Measurements from ENCODE around the gene ACOXL.

Gene ACOXL

DNA sequence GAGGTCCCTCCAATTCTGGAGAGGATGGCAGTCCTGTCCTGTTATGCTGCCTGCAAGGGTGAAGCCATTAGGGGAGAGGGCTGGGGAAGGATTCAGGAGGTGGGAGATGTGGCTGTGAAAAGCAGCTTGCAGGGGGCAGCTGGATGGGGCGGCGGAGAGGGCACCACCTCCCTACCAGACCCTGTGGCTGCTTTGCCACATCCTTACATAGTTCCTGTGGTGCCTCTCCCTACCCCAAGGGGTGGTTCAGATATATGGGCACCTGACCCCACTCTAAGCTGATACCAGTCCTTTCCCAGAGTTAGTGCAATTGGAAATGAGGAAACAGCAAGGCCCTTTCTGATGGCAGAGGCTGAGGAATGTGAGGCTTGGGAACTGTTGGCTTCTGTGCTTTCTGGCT lies 6.1 kb upstream of the ACOXL start:
- ChIA-PET POLR2A (no interaction called here), CTCF (no interaction called here)
- Histone ChIP-seq H3K9me3 (ENCODE audit: control insufficient read depth, insufficient read depth, low read depth, low read length) (no peaks in the 10 kb centered on the region), H3K27ac (ENCODE audit: extremely low read depth, low read depth, low read length) (no peak overlapping the region), H3K4me1 (ENCODE audit: control insufficient read depth, insufficient read depth, low read length) (no peaks in the 10 kb centered on the region), H3K4me3 (ENCODE audit: low read depth, low read length) (no peak overlapping the region), H3K36me3 (ENCODE audit: control insufficient read depth in 2 of 2, insufficient read depth in 1 of 2, low read length in 2 of 2) (no peaks in the 10 kb centered on the region)
- TF ChIP-seq ZNF501 (tag by site-specific recombination; IDR thresholded peaks at IDR 0.05) (no peak), ZFP3 (tag by site-specific recombination; IDR thresholded peaks at IDR 0.05; ENCODE audit: low read depth) (no peak), KLF8 (tag by site-specific recombination; IDR thresholded peaks at IDR 0.05) (no peak), ZNF341 (tag by site-specific recombination; IDR thresholded peaks at IDR 0.05; ENCODE audit: low read depth) (no peak), ZNF785 (tag by site-specific recombination; IDR thresholded peaks at IDR 0.05) (no peak), ZNF324 (tag by site-specific recombination; IDR thresholded peaks at IDR 0.05) (no peak), SCRT1 (tag by site-specific recombination; IDR thresholded peaks at IDR 0.05; ENCODE audit: borderline replicate concordance) (no peak)

DNA sequence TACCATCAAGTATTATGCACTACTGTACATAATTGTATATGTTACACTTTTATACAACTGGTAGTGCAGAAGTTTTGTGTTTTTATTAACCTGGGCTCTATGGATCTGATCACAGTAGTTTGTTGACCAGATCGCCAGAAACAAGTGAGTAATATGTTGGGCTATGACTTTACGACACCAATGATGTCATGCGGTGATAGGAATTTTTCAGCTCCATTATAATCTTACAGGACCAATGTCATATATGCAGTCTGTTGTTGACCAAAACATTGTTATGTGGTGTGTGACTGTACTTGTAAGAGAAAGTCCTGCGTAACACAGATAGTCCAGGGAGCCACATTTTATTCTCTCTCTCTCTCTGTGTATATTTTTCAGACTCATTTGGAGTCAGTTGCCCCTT lies 4.5 kb upstream of the ACOXL start:
- Histone ChIP-seq H3K4me3 (ENCODE audit: low read depth, low read length) (no peak overlapping the region), H3K9me3 (ENCODE audit: control insufficient read depth, insufficient read depth, low read depth, low read length) (no peaks in the 10 kb centered on the region), H3K27ac (ENCODE audit: extremely low read depth, low read depth, low read length) (no peak overlapping the region), H3K36me3 (ENCODE audit: control insufficient read depth in 2 of 2, insufficient read depth in 1 of 2, low read length in 2 of 2) (no peaks in the 10 kb centered on the region), H3K4me1 (ENCODE audit: control insufficient read depth, insufficient read depth, low read length) (no peaks in the 10 kb centered on the region)
- ChIA-PET POLR2A (no interaction called here), CTCF (no interaction called here)
- TF ChIP-seq ZNF843 (tag by site-specific recombination; IDR thresholded peaks at IDR 0.05) (no peak), REPIN1 (tag by site-specific recombination; IDR thresholded peaks at IDR 0.05; ENCODE audit: low read depth) (no peak), MEIS1 (CRISPR knock-in tag; IDR thresholded peaks at IDR 0.05; ENCODE audit: borderline replicate concordance) (no peak), ZNF776 (tag by site-specific recombination; IDR thresholded peaks at IDR 0.05; ENCODE audit: borderline replicate concordance) (no peak), ZBTB20 (tag by site-specific recombination; IDR thresholded peaks at IDR 0.05) (no peak)

DNA sequence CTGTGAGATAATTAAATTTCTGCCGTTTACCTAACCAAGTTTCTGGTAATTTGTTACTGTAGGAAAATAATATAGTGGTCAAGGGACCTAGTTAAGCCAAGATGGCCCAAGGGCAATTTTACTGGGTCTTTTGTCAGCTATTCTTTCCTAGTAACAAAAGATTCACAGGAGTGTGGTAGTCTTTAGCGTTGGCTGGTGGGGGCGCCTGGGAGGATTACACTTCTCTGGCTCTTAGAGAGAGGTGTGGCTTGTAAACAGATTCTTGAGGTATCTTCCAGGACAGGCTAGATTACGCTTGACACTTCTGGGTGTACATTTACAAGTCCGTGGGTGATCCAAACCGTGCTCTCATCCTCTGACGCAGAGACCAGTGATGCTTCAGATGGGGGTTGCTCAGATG lies 3.3 kb upstream of the ACOXL start:
- Histone ChIP-seq H3K36me3 (ENCODE audit: control insufficient read depth in 2 of 2, insufficient read depth in 1 of 2, low read length in 2 of 2) (no peaks in the 10 kb centered on the region), H3K4me3 (ENCODE audit: low read depth, low read length) (no peak overlapping the region), H3K27ac (ENCODE audit: extremely low read depth, low read depth, low read length) (no peak overlapping the region), H3K4me1 (ENCODE audit: control insufficient read depth, insufficient read depth, low read length) (no peaks in the 10 kb centered on the region), H3K9me3 (ENCODE audit: control insufficient read depth, insufficient read depth, low read depth, low read length) (no peaks in the 10 kb centered on the region)
- POLR2A ChIA-PET = no interaction called here
- TF ChIP-seq ZFP41 (tag by site-specific recombination; IDR thresholded peaks at IDR 0.05; ENCODE audit: borderline replicate concordance) (no peak), OSR2 (tag by site-specific recombination; IDR thresholded peaks at IDR 0.05) (no peak), ZNF544 (tag by site-specific recombination; IDR thresholded peaks at IDR 0.05) (no peak), ZNF138 (tag by site-specific recombination; IDR thresholded peaks at IDR 0.05; ENCODE audit: borderline replicate concordance) (no peak), ZNF510 (tag by site-specific recombination; IDR thresholded peaks at IDR 0.05; ENCODE audit: insufficient replicate concordance) (no peak), ZNF146 (tag by site-specific recombination; IDR thresholded peaks at IDR 0.05) (no peak), MEIS1 (CRISPR knock-in tag; IDR thresholded peaks at IDR 0.05; ENCODE audit: borderline replicate concordance) (no peak), TRIM28 (IDR thresholded peaks at IDR 0.05; ENCODE audit: borderline replicate concordance, low read length) (no peak), ZNF23 (tag by site-specific recombination; IDR thresholded peaks at IDR 0.05; ENCODE audit: borderline replicate concordance) (no peak)
- TF ChIP-seq, protein P1, sequence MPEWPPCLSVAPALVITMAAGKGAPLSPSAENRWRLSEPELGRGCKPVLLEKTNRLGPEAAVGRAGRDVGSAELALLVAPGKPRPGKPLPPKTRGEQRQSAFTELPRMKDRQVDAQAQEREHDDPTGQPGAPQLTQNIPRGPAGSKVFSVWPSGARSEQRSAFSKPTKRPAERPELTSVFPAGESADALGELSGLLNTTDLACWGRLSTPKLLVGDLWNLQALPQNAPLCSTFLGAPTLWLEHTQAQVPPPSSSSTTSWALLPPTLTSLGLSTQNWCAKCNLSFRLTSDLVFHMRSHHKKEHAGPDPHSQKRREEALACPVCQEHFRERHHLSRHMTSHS (tag by site-specific recombination; IDR thresholded peaks at IDR 0.05) = no peak
- TF ChIP-seq, protein P2, sequence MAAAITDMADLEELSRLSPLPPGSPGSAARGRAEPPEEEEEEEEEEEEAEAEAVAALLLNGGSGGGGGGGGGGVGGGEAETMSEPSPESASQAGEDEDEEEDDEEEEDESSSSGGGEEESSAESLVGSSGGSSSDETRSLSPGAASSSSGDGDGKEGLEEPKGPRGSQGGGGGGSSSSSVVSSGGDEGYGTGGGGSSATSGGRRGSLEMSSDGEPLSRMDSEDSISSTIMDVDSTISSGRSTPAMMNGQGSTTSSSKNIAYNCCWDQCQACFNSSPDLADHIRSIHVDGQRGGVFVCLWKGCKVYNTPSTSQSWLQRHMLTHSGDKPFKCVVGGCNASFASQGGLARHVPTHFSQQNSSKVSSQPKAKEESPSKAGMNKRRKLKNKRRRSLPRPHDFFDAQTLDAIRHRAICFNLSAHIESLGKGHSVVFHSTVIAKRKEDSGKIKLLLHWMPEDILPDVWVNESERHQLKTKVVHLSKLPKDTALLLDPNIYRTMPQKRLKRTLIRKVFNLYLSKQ (tag by site-specific recombination; IDR thresholded peaks at IDR 0.05; ENCODE audit: borderline replicate concordance) = no peak
- CTCF ChIA-PET = no interaction called here

Measured in HEK293 (cell line).